ENCODE results near the gene NWD2.

GRCh38 chr4:37467824-37468223 lies 223.3 kb downstream of the NWD2 start:
- no peak for TF ChIP-seq EZH2 (IDR thresholded peaks at IDR 0.05; ENCODE audit: low read depth)
- TF ChIP-seq, protein P1, sequence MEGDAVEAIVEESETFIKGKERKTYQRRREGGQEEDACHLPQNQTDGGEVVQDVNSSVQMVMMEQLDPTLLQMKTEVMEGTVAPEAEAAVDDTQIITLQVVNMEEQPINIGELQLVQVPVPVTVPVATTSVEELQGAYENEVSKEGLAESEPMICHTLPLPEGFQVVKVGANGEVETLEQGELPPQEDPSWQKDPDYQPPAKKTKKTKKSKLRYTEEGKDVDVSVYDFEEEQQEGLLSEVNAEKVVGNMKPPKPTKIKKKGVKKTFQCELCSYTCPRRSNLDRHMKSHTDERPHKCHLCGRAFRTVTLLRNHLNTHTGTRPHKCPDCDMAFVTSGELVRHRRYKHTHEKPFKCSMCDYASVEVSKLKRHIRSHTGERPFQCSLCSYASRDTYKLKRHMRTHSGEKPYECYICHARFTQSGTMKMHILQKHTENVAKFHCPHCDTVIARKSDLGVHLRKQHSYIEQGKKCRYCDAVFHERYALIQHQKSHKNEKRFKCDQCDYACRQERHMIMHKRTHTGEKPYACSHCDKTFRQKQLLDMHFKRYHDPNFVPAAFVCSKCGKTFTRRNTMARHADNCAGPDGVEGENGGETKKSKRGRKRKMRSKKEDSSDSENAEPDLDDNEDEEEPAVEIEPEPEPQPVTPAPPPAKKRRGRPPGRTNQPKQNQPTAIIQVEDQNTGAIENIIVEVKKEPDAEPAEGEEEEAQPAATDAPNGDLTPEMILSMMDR (conservative IDR thresholded peaks at IDR 0.05): no peak
